NCI-H748 treated with DMSO at 0.1 percent for 48 hours (cell line): ENCODE measurements around the gene CDKN2B-AS1.

ENCODE experiments used
- DNase-seq: peaks from one replicate; lab custom pipeline; 2025; lab: John Stamatoyannopoulos, UW

The CDKN2B-AS1 gene

GRCh38 chr9:22117511-22118384, 123.2 kb downstream of the CDKN2B-AS1 start:
- no peak for DNase-seq

- no peak for DNase-seq
Measured at GRCh38 chr9:22118810-22119521, 124.4 kb downstream of the CDKN2B-AS1 start.

- DNase-seq: no peak
Measured at GRCh38 chr9:22119522-22120158, 125.0 kb downstream of the CDKN2B-AS1 start.

GRCh38 chr9:22120159-22120549, 125.6 kb downstream of the CDKN2B-AS1 start:
- no peak for DNase-seq

GRCh38 chr9:22120595-22120994, 126.0 kb downstream of the CDKN2B-AS1 start:
- no peak for DNase-seq

- DNase-seq: no peak
Measured at GRCh38 chr9:22124263-22125011, 129.8 kb downstream of the CDKN2B-AS1 start.

- DNase-seq: no peak
Measured at GRCh38 chr9:22129133-22129532, 134.5 kb downstream of the CDKN2B-AS1 start.

GRCh38 chr9:22129633-22130032, 135.0 kb downstream of the CDKN2B-AS1 start:
- no peak for DNase-seq

GRCh38 chr9:22131817-22132216, 137.2 kb downstream of the CDKN2B-AS1 start:
- DNase-seq: no peak

- DNase-seq: no peak
Measured at GRCh38 chr9:22134390-22134789, 139.8 kb downstream of the CDKN2B-AS1 start.

GRCh38 chr9:22136461-22137096, 142.0 kb downstream of the CDKN2B-AS1 start:
- no peak for DNase-seq

GRCh38 chr9:22138956-22139660, 144.5 kb downstream of the CDKN2B-AS1 start:
- no peak for DNase-seq

GRCh38 chr9:22141908-22142307, 147.3 kb downstream of the CDKN2B-AS1 start:
- no peak for DNase-seq

GRCh38 chr9:22142671-22143070, 148.1 kb downstream of the CDKN2B-AS1 start:
- DNase-seq: no peak

GRCh38 chr9:22143799-22144625, 149.4 kb downstream of the CDKN2B-AS1 start:
- DNase-seq: no peak

- DNase-seq: no peak
Measured at GRCh38 chr9:22146604-22147003, 152.0 kb downstream of the CDKN2B-AS1 start.

- DNase-seq: no peak
Measured at GRCh38 chr9:22147813-22148527, 153.4 kb downstream of the CDKN2B-AS1 start.

- no peak for DNase-seq
Measured at GRCh38 chr9:22148528-22148875, 153.9 kb downstream of the CDKN2B-AS1 start.

GRCh38 chr9:22148876-22149637, 154.5 kb downstream of the CDKN2B-AS1 start:
- DNase-seq: no peak
